Measurements from ENCODE around the gene LDLRAD1.

LDLRAD1 gene

DNA sequence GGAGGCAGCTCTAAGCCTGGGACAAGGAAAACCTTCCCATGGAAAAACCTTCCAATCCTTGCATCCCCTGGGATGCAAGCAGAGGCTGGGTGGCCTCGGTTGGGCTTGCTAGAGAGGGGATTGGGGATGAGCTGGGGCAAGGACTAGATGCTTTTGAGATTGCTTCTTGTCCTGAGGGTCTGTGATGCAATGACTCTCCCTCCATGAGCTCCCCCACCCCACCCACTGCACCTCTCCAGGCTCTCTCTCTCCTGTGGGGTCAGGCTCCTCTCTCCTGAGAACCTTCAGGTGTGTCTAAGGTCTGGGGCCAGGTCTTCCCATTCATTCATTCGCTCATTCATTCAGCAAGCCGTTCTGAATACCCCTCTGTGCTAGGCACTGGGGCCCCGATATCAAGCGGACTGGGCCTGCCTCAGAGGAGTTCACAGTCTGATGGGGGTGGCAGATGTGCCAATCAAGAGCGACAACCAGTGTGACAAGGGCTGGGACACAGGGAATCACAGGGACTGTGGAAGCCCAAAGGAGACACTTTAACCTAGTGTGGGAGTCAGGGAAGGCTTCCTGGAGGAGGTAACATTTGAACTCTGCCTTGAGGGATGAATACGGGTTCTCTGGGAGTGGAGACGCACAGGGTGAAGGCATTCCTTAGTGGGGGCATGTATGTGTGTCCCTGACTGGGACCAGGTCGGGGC, 6.5 kb downstream of the LDLRAD1 start:
- TF ChIP-seq, protein P1, sequence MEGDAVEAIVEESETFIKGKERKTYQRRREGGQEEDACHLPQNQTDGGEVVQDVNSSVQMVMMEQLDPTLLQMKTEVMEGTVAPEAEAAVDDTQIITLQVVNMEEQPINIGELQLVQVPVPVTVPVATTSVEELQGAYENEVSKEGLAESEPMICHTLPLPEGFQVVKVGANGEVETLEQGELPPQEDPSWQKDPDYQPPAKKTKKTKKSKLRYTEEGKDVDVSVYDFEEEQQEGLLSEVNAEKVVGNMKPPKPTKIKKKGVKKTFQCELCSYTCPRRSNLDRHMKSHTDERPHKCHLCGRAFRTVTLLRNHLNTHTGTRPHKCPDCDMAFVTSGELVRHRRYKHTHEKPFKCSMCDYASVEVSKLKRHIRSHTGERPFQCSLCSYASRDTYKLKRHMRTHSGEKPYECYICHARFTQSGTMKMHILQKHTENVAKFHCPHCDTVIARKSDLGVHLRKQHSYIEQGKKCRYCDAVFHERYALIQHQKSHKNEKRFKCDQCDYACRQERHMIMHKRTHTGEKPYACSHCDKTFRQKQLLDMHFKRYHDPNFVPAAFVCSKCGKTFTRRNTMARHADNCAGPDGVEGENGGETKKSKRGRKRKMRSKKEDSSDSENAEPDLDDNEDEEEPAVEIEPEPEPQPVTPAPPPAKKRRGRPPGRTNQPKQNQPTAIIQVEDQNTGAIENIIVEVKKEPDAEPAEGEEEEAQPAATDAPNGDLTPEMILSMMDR (IDR thresholded peaks at IDR 0.05; ENCODE audit: insufficient read depth, low read length, missing control alignments), result no peak
- H3K4me3 ChIP-seq (ENCODE audit: low read depth, low read length), result no peak overlapping the region
- DNase-seq (ENCODE audit: low read depth, low spot score), result no peak
- CTCF ChIA-PET, result no interaction called here
- POLR2A ChIA-PET, result no interaction called here

DNA sequence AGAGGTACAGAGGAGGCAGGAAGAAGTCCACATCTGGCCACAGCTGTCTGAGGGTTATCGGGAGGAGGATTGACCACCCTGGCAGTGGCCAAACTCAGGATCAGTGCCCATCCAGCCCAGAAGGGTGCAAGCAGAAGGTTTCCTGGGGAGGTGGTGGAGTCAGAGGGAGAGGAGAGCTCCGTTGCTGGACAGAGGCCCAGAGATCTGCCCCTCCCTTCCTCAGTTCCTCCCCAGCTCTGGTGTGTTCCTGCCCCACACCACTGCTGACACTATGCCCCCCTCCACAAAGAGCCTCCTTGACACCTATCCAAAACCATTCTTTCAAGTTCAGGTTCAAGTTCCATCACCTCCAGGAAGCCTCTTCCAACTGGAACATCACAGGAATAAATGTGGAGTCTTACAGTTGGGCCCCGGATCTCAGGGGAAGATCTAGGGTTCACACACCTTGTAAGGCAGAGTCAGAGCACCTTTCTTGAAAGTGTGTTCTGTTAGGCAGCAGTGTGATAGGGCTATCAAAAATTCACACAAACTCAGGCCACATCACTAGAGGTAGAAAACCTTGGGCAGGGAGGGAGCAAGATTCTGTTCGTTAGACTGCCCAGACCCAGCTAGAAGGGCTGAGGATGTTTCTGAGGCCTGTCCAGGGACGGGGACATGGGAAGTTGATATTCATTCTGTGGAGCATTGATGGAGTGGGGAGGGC, 7.4 kb downstream of the LDLRAD1 start:
- DNase-seq (ENCODE audit: low read depth, low spot score), result no peak
- POLR2A ChIA-PET, result no interaction called here
- CTCF ChIA-PET, result no interaction called here

GRCh38 chr1:54009406-54009805, 8.6 kb downstream of the LDLRAD1 start:
- DNase-seq (ENCODE audit: low read depth, low spot score), result no peak
- POLR2A ChIA-PET, result no interaction called here
- CTCF ChIA-PET, result no interaction called here
- TF ChIP-seq, protein P1 (IDR thresholded peaks at IDR 0.05; ENCODE audit: insufficient read depth, low read length, missing control alignments), result no peak
- no peak overlapping the region for H3K4me3 ChIP-seq (ENCODE audit: low read depth, low read length)

More for the DNA sequence above, 7.4 kb downstream of the LDLRAD1 start:
- no peak overlapping the region for H3K4me3 ChIP-seq (ENCODE audit: low read depth, low read length)
- TF ChIP-seq, protein P1 (IDR thresholded peaks at IDR 0.05; ENCODE audit: insufficient read depth, low read length, missing control alignments), result no peak

DNA sequence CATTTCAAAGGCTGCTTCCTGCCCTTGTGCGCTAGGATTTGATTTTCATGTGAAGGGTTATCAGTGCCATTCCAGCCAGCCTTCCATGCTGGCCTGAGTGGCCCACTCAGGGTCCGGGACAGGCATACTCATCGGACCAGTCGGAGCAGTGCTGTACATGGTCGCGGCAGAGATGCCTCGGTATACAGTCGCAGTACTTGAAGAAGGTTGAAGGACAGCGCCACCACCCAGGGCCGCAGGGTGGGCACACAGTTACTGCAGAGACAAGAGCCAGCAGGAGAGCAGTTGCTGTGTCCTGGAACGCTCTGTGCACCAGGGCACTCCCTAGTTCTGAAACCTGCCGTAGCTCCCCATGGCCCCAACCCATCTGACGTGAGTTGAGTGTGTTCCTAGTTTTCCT, 9.1 kb downstream of the LDLRAD1 start:
- DNase-seq (ENCODE audit: low read depth, low spot score), result no peak
- TF ChIP-seq, protein P1 (IDR thresholded peaks at IDR 0.05; ENCODE audit: insufficient read depth, low read length, missing control alignments), result no peak
- ChIA-PET POLR2A (no interaction called here), CTCF (no interaction called here)
- H3K4me3 ChIP-seq (ENCODE audit: low read depth, low read length), result no peak overlapping the region

- TF ChIP-seq, protein P1 (IDR thresholded peaks at IDR 0.05; ENCODE audit: insufficient read depth, low read length, missing control alignments), result no peak
- no peak overlapping the region for H3K4me3 ChIP-seq (ENCODE audit: low read depth, low read length)
- ChIA-PET POLR2A (no interaction called here), CTCF (no interaction called here)
- no peak for DNase-seq (ENCODE audit: low read depth, low spot score)
Measured at GRCh38 chr1:54007613-54008012, 10.4 kb downstream of the LDLRAD1 start.

- POLR2A ChIA-PET, result interaction anchor here (1.4 kb wide), 1 partner anchor 14 kb away, joined by 3 read pairs; no protein-coding TSS in a partner anchor
- no peak for DNase-seq (ENCODE audit: low read depth, low spot score)
- TF ChIP-seq, protein P1 (IDR thresholded peaks at IDR 0.05; ENCODE audit: insufficient read depth, low read length, missing control alignments), result no peak
- H3K4me3 ChIP-seq (ENCODE audit: low read depth, low read length), result no peak overlapping the region
- CTCF ChIA-PET, result no interaction called here
Measured at GRCh38 chr1:54006508-54006907, 11.5 kb downstream of the LDLRAD1 start.
